Stimulated activated CD8-positive, alpha-beta memory T cell treated with anti-CD3 and anti-CD28 coated beads, Interleukin-12 subunit alpha, Interleukin-12 subunit beta, amount 100 ng/mL, for 1 hour (primary cell): ENCODE results near the gene SWT1.
"Not testable (repeated sequence)": the region's sequence is repeated elsewhere in the genome, so short reads cannot be mapped to it uniquely, and the experiment has no call there.

Source experiments
- DNase-seq: peaks from one replicate; pipeline ENCODE4 v3.0.0-alpha.2; 2020; ENCODE audit warnings: low read depth

SWT1 gene

GRCh38 chr1:185251928-185252327 lies 95.0 kb downstream of the SWT1 start:
- not testable (repeated sequence) for DNase-seq

- not testable (repeated sequence) for DNase-seq
Measured at GRCh38 chr1:185252404-185252803, 95.4 kb downstream of the SWT1 start.

GRCh38 chr1:185255595-185255994 lies 98.6 kb downstream of the SWT1 start:
- DNase-seq: not testable (repeated sequence)

- DNase-seq: not testable (repeated sequence)
Measured at GRCh38 chr1:185257116-185257949, 100.4 kb downstream of the SWT1 start.

- no peak for DNase-seq
Measured at GRCh38 chr1:185257950-185258208, 100.9 kb downstream of the SWT1 start.

- DNase-seq: no peak
Measured at GRCh38 chr1:185258676-185259075, 101.7 kb downstream of the SWT1 start.

GRCh38 chr1:185260611-185261010 lies 103.6 kb downstream of the SWT1 start:
- no peak for DNase-seq

- DNase-seq: no peak
Measured at GRCh38 chr1:185262151-185262550, 105.2 kb downstream of the SWT1 start.

GRCh38 chr1:185263292-185263691 lies 106.3 kb downstream of the SWT1 start:
- DNase-seq: no peak

GRCh38 chr1:185263780-185264179 lies 106.8 kb downstream of the SWT1 start:
- no peak for DNase-seq

- no peak for DNase-seq
Measured at GRCh38 chr1:185265314-185265713, 108.3 kb downstream of the SWT1 start.

GRCh38 chr1:185267301-185267700 lies 110.3 kb downstream of the SWT1 start:
- DNase-seq: no peak

- DNase-seq: no peak
Measured at GRCh38 chr1:185267701-185268100, 110.7 kb downstream of the SWT1 start.

- DNase-seq: no peak
Measured at GRCh38 chr1:185268352-185268751, 111.4 kb downstream of the SWT1 start.

- DNase-seq: no peak
Measured at GRCh38 chr1:185271921-185272320, 115.0 kb downstream of the SWT1 start.

GRCh38 chr1:185279571-185279970 lies 122.6 kb downstream of the SWT1 start:
- no peak for DNase-seq

GRCh38 chr1:185280589-185280988 lies 123.6 kb downstream of the SWT1 start:
- no peak for DNase-seq

- DNase-seq: no peak
Measured at GRCh38 chr1:185281245-185281644, 124.3 kb downstream of the SWT1 start.

- no peak for DNase-seq
Measured at GRCh38 chr1:185284116-185284515, 127.1 kb downstream of the SWT1 start.

GRCh38 chr1:185284533-185285276 lies 127.7 kb downstream of the SWT1 start:
- no peak for DNase-seq

GRCh38 chr1:185287451-185287850 lies 130.5 kb downstream of the SWT1 start:
- no peak for DNase-seq

GRCh38 chr1:185288435-185288834 lies 131.5 kb downstream of the SWT1 start:
- DNase-seq: no peak

- DNase-seq: no peak
Measured at GRCh38 chr1:185289880-185290279, 132.9 kb downstream of the SWT1 start.

GRCh38 chr1:185291159-185291558 lies 134.2 kb downstream of the SWT1 start:
- no peak for DNase-seq
